Ovary (tissue), 9 donors: ENCODE data around the gene B4GAT1. TPM values are rescaled to one million over a fixed set of nuclear protein-coding genes. Genes with fewer than 3 reads are reported as not detected.

Experiments used
- DNase-seq, 5 donors: peaks; one replicate each; pipeline ENCODE4 v3.0.0-alpha.2; 2019 to 2020
- H3K27ac ChIP-seq, 2 donors: fragments of 200-600 bp; one replicate each; pipeline versions ENCODE4 v1.5.1 to v1.8.0; 2019 to 2022
- H3K27me3 ChIP-seq: fragments of 200-600 bp; one replicate; pipeline ENCODE4 v1.8.0; 2022
- H3K36me3 ChIP-seq: fragments of 200-600 bp; sonication (generic); one replicate; pipeline ENCODE4 v1.5.1; 2019
- H3K4me1 ChIP-seq: one replicate; pipeline ENCODE4 v1.8.1; 2013; ENCODE audit warnings: mild to moderate bottlenecking, moderate library complexity; ENCODE audit not compliant: insufficient read depth
- H3K4me3 ChIP-seq: fragments of 200-600 bp; sonication (generic); one replicate; pipeline ENCODE4 v1.5.1; 2017
- H3K9me3 ChIP-seq, 2 donors: fragments of 200-600 bp in 1 of 2; sonication (generic) in 1 of 2; one replicate each; pipeline versions ENCODE4 v1.5.1 to v1.8.1; 2013 to 2019; ENCODE audit warnings: mild to moderate bottlenecking in 1 of 2, moderate library complexity in 1 of 2
- CTCF ChIP-seq, 3 donors: fragments of 450-650 bp in 2 of 3; fragments of 200-600 bp in 1 of 3; IDR thresholded peaks; one replicate each; pipeline versions ENCODE4 v1.5.1 to v1.8.0; 2016 to 2022; ENCODE audit warnings: antibody characterized with exemption in 3 of 3, mild to moderate bottlenecking in 1 of 3
- EP300 ChIP-seq: sonication (generic); formaldehyde crosslinking; IDR thresholded peaks from one replicate; pipeline ENCODE4 v1.6.1; 2017; ENCODE audit warnings: antibody characterized with exemption
- POLR2A ChIP-seq: fragments of 450-650 bp; IDR thresholded peaks from one replicate; pipeline ENCODE4 v1.6.1; 2017; ENCODE audit warnings: antibody characterized with exemption, mild to moderate bottlenecking, moderate library complexity
- WGBS, 3 donors: extraction: QIAGEN DNeasy Blood & Tissue Kit in 1 of 3; methylation state at CpG; one replicate each; pipeline versions ENCODE4 v1.1.5 to v1.1.7; 2013 to 2017; 5-methylcytosine and 5-hydroxymethylcytosine counted together
- intact Hi-C, 4 donors: fragments of 100-400 bp; cut with DNase I; formaldehyde crosslinking; loops; one replicate each; pipeline versions ENCODE4 v1.11.0 to v1.15.1; 2022 to 2023
- polyA plus RNA-seq, 2 donors: library from polyadenylated mRNA; stranded (reverse); fragments of 200-250 nt in 1 of 2; fragments of 350-450 nt in 1 of 2; fragmentation: Illumina TruSeq in 1 of 2; extraction: RNeasy Lipid Tissue Mini Kit (QIAGEN cat#74804) in 1 of 2; gene quantifications; one replicate each; pipeline ENCODE4 v1.2.3, GENCODE V29; 2013 to 2014
- total RNA-seq, 7 donors: library from RNA; depleted of rRNA in 2 of 7; stranded (reverse); fragments of >200 nt in 2 of 7; fragmentation: NEBNext Ultra II Directional in 3 of 7; extraction: Animal tissue kit (Norgen Biotek cat#: 25700) in 3 of 7; gene quantifications; one replicate each; pipeline versions ENCODE4 v1.1.0 to v1.2.4, GENCODE V29; 2016 to 2023
- donor health status: DM: no; HTN: no; CAD: no; lungs with moderate emphysema.
- donor health status: DM: no; HTN: no; CAD: no.
- donor health status: Bipolar disorder and iron deficiency.
- donor health status: DM: yes; HTN: yes; CAD: no.
- donor health status: DM: no; HTN: no; CAD: no.
- donor health status: DM: yes; HTN: yes; CAD: no.

The B4GAT1 gene
- total and polyA plus RNA-seq, 9 donors: 30.7 to 54.2 (median 39.9) TPM

- no peak for TF ChIP-seq POLR2A
- TF ChIP-seq CTCF (IDR thresholded peaks at IDR 0.05): no peak
- TF ChIP-seq EP300: no peak
- DNase-seq: peak; percentile 57 to 79 (median 68)
- no peaks in the 10 kb centered on the region for H3K9me3 ChIP-seq
- H3K36me3 ChIP-seq: no peaks in the 10 kb centered on the region
- H3K27ac ChIP-seq: peak overlapping the region; percentile 42 to 76
- 2 to 5% (median 4%) methylated on average over 11 to 14 of the region's 14 CpGs for WGBS, 3 donors
- intact Hi-C loops: no loop called here
- peak overlapping the region; percentile 43 for H3K4me3 ChIP-seq
- no peaks in the 10 kb centered on the region for H3K27me3 ChIP-seq
- peaks cover 33% of the 10 kb centered on the region for H3K4me1 ChIP-seq
Measured at GRCh38 chr11:66317322-66317722, 30.1 kb downstream of the B4GAT1 start.

- peak; percentile 73 to 90 (median 82) for DNase-seq
- Histone ChIP-seq H3K27ac (peak within 1 kb of the TSS; percentile 42 to 76), H3K4me1 (peaks cover 33% of the 10 kb centered on the region), H3K36me3 (no peaks in the 10 kb centered on the region), H3K4me3 (peak within 1 kb of the TSS; percentile 43), H3K27me3 (no peaks in the 10 kb centered on the region), H3K9me3 (no peaks in the 10 kb centered on the region)
- TF ChIP-seq POLR2A (no peak), CTCF (IDR thresholded peaks at IDR 0.05) (no peak), EP300 (no peak)
- WGBS, 3 donors: 2 to 5% methylated on average over 24 to 29 of the region's 29 CpGs; no CpG with 5 or more reads in 1 of the 3 donors
- intact Hi-C loops: no loop called here
Measured at GRCh38 chr11:66316849-66317251, 30.6 kb downstream of the B4GAT1 start, which contains the start of gene CD248. TSS of gene CD248 (minus strand) at chr11:66317044. CDS start at chr11:66317027, 17 bp downstream.

- peaks cover 33% of the 10 kb centered on the region for H3K4me1 ChIP-seq
Measured at GRCh38 chr11:66315921-66316811, 31.3 kb downstream of the B4GAT1 start.

GRCh38 chr11:66315498-66315885, 31.9 kb downstream of the B4GAT1 start:
- H3K27me3 ChIP-seq: no peaks in the 10 kb centered on the region
- peaks cover 33% of the 10 kb centered on the region for H3K4me1 ChIP-seq
- peak overlapping the region; percentile 43 for H3K4me3 ChIP-seq
- intact Hi-C loops: no loop called here
- TF ChIP-seq POLR2A: no peak
- TF ChIP-seq EP300: no peak
- TF ChIP-seq CTCF (IDR thresholded peaks at IDR 0.05): no peak
- no peaks in the 10 kb centered on the region for H3K36me3 ChIP-seq
- H3K9me3 ChIP-seq: no peaks in the 10 kb centered on the region
- WGBS, 3 donors: 78 to 82% (median 79%) methylated on average over 14 of the region's 14 CpGs
- H3K27ac ChIP-seq: no peak overlapping the region
- DNase-seq: peak in 1 of 5 donors; percentile 36

More at GRCh38 chr11:66315921-66316811, 31.3 kb downstream of the B4GAT1 start:
- no peaks in the 10 kb centered on the region for H3K27me3 ChIP-seq
- WGBS, 3 donors: 23 to 39% (median 26%) methylated on average over 43 to 52 of the region's 52 CpGs
- DNase-seq: peak in 3 of 5 donors; percentile 28 to 53 (median 51)
- TF ChIP-seq POLR2A: no peak
- no peak for TF ChIP-seq EP300
- TF ChIP-seq CTCF (IDR thresholded peaks at IDR 0.05): no peak
- no peaks in the 10 kb centered on the region for H3K36me3 ChIP-seq
- peak overlapping the region; percentile 43 for H3K4me3 ChIP-seq
- intact Hi-C loops: no loop called here
- no peaks in the 10 kb centered on the region for H3K9me3 ChIP-seq
- H3K27ac ChIP-seq: peak overlapping the region in 1 of 2 donors; percentile 76
